Activated CD4-positive, alpha-beta T cell treated with anti-CD3 and anti-CD28 coated beads, Interleukin-10, Interleukin-2, amounts not matched to agents 100 ng/mL and 50 ng/mL, durations not matched to agents 16 hours and 8 hours (primary cell): Measurements from ENCODE around the gene ADAMTSL3.
A peak's percentile ranks its signal among the peaks of the same experiment; 100 is the strongest.
"Not testable (repeated sequence)": the region's sequence is repeated elsewhere in the genome, so short reads cannot be mapped to it uniquely, and the experiment has no call there.

Experiments
- DNase-seq: peaks from one replicate; pipeline ENCODE4 v3.0.0-alpha.2; 2020

Gene ADAMTSL3

DNA sequence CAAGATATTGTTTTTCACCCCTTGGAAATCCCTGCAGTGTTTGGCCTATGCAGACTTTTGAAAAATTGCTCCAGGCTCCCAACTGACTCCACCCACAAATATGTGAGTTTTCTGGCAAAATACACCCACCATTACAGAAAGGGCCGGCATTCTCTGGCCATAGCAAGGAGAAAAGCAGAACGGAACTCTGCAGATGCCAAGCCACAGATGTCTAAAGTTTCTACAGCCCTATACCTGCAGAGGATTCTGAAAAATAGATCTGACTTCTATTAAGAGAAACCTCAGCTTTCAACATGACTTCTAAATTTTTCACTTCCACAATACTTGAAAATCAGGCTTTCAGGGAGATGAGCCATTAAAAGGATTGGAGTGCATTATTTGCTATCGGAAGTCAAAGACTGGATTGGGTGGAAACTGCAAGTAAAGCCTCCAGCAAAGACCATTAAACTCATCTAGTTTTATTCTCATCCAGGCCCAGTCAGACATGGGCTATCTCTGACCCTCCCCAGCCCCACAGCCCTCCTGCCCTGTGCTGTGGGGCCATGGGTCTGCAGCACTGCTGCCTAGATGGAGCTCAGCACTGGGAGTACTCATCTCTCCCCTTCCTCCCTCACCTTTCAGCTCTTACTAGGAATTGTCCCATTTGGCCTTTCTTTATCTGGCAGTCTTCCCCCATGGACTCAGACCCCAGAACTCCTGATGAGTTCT, 338.6 kb downstream of the ADAMTSL3 start:
- DNase-seq, result no peak

DNA sequence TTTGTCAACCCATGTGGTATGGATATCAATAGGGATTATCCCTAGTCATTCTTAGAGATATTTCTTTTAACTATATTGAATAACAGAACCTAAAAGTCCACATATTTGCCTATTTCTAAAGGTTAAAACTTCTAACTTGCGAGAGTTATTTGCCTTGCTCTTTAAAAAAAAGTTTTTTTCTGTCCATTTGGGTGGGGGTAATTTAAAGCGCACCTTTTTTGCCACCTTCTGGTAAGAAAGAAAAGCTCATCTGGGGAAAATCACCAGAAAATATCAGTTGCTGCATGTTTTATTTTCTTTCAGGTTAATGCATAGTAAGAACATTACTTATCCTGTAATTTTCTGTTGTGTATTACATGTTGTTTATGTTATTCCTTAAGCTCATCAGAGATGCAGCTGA, 339.7 kb downstream of the ADAMTSL3 start:
- DNase-seq, result no peak

DNA sequence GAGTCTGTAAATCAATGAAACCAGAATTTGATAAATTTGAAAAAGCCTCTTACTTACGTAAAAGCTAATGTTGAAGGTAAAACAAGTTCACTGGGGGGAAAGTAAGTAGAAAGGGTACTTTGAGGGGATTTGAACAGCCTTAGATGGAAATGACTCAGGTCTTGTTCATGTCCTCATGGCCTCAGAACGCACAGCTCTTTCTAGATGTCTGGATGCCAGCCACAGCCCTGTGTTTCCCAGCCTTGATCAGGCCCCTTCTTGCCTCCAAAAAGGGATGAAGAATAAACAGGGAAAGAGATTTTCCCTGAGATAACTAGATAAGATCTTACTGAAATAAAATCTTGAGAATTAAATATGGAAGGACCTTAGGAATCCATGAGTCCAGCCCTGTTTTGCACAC, 344.6 kb downstream of the ADAMTSL3 start:
- no peak for DNase-seq

DNA sequence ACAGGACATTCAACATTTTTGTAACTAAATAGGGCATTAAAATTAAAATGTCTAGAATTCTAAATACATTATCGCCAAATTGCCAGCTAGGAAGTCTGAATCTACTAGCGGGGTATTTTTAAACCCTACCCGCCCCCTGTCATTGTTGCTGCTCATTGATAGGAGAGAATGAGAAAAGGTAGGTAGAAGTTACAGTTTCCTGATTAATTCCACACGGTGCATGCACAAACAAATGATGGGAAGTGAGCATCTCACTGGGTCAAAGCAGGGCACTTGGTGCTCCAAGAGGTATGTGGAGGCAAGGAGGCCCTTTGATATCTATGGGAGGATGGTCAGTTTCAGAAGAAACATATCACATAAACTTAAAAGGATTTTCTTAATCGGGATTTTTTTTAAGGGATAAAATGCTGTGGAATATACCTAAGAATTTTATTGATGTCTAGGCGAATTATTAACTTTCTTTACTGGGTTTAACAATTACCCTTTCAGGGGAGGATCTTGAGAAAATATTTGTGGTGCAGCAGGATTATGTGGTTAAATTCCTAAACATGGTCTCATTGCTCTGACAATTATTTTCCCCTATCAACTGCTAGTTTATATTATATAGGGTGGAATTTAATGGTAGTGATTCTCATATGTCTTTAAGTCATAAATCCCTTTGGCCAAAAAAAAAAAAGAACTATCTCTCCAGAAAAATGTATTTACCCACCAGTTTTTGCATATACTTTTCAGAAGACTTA, 345.6 kb downstream of the ADAMTSL3 start:
- DNase-seq, result no peak

DNA sequence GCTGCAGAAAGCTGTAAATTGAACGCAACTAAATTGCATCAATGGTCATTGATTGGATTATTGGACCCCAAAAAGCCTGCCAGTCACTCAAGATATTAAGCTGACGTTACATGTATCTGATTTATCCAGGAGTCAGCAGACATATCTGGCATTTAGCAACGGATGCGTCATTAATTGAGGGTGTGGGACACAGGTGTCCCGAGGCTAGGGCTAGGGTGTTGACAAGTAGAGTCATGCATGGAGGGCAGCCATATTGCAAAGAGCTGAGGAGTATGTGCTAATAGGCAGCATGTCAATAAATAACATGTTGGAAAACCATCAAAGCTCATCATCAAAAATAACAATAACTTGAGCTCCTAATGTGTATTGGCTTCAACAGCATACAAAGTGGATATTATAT, 347.1 kb downstream of the ADAMTSL3 start:
- no peak for DNase-seq

DNA sequence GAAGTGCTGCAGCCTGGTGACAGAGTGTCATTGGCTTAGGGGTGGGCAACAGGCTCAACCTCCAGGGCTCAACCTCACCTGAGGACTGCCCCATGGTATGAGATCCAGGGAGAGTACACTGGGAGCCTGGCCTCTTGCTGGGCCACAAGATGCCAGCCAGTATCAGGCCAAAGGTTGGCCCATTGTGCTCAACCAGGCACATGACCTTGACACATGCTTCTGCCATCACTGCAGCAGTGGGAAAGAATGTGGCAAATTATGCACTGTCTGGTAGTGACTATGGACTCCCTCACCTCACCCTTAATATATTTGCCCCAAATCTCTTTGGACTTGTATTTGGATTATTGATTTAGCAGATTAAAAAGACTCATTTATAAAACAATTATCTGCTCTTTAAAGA, 347.7 kb downstream of the ADAMTSL3 start:
- no peak for DNase-seq

DNA sequence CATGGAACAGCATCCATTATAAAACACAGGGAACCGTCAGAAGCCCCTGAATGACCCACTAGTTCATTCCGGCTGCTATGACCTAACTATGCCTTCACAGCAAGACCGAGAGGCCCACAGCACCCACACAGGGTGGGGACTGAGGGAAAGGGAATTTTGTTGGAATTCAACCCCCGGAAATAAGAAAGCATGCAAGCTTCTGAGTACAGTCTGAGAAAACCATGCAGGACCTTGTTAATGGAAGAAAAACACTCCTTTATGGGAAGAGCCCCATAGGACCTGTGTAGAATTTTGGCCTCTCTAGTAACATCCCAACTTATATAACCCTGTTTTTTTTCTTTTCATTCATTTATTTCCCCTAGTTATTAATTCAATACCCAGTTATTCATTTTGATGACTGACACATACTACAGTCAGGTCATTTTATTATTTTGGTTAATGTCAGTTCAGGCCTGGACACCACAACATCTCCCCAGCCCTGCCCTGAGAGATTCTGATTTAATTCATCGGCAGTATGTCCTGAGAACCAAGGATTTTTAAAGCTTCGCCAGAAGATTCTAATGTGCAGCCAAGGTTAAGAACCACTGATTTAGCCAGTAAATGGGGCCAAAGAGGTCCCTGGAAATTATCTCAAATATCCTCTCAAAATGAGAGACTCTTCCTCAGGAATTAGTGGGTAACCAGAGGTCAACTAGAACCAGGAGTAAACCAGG, 350.0 kb downstream of the ADAMTSL3 start:
- DNase-seq, result no peak

DNA sequence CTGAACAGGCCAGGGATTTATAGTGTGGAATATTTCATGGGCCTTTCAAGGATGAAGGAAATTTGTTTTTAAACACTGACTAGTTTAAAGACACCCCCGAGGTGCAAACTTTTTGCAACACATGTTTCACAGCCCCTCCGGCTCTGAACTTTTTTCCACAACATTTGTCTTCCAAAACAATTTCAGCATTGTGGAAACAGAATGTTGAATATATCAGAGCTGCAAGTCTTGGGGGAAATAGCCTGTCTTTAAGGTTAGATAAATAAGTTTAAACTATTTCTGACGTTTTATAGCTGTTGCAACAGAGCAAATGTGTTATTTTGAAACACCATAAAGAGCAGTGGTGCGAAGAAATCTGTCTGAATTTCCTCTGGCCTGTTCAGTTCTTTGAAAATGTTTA, 352.5 kb downstream of the ADAMTSL3 start:
- DNase-seq, result no peak

DNA sequence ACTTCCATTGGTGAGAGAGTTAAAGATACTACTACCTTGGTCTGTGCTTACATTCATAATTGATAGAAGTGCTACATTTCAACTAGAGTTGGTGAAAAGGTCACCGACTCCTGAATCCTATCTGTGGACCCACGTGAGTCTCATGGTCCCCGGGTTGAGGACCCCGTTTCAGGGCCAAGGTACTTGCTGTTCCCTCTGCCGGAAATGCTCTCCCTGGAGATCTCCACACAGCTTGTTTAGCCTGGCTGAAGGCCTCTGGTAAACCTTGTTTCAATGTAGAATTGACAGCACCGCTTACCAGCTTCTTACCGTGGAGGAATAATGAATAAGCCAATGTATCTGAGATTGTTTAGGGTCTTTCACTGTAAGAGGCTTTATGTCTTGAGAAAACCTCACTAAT, 355.7 kb downstream of the ADAMTSL3 start:
- no peak for DNase-seq

DNA sequence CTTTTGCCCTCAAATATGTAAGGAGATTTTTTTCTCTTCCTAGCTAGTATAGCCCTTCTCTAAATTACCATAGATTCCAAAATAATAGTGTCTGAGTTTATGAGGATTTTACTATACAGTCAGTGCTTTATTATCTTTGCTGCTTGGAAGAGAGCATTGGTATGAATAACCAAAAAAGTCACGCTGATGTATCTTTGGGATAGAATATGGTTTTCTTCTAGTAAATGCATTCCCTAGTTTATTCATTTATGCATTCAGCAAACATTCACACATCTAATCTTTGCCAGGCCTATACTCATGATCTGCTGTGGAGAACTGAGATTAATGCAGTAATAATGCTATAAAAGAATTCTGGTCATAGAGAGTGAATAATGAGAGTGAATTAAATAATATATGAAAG, 356.3 kb downstream of the ADAMTSL3 start:
- DNase-seq, result no peak

DNA sequence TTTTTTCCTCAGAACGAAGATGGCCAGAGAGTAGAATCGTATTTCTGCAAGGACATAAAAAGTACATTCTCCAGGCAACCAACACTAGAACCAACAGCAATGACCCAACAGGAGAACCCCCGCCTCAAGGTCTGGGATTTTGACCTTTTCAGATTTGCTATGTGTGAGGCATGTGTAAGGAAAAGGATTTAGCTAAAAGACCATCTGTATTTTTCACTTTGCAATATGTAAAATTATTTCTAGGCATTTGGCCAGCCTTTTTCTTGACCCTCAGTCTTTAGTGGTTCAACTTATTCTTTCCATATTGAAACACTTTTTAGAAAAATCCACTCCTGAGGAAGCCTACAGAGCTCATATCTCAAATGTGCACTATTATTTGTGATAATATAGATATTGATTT, 362.4 kb downstream of the ADAMTSL3 start:
- DNase-seq, result no peak

DNA sequence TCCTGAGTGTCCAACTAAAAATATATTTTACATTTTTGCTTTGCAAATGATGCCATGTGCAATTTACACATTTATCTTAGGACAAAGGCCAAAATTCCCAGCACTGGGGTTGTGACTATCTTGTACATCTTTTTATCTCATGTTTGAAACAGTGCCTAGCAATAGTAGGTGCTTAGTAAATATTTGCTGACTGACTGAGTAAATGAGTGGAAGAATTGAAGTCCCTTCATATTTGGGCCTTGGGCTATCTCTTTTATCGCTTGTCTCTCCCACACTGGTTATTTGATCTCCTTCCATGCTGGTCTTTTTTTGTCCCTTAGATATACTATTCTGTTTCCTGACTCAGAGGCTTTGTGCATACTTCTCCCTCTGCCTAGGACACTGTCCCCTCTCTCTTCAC, 368.6 kb downstream of the ADAMTSL3 start:
- no peak for DNase-seq

DNA sequence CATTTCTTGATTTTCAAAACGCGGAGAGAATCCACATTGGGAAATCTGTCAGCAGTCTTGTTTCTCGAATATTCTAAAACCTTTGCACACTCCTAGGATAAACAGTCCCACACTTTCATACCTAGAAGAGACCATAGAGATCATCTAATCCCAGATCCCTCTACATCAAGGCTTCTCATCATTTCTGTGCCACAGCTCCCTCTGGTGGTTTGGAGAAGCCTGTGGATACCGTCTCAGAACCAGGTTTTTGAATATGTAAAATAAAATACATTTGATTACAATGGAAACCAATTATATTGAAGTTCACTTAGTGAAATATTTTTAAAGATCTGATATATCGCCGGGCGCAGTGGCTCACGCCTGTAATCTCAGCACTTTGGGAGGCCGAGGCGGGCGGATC, 369.7 kb downstream of the ADAMTSL3 start:
- DNase-seq, result peak; percentile 45

DNA sequence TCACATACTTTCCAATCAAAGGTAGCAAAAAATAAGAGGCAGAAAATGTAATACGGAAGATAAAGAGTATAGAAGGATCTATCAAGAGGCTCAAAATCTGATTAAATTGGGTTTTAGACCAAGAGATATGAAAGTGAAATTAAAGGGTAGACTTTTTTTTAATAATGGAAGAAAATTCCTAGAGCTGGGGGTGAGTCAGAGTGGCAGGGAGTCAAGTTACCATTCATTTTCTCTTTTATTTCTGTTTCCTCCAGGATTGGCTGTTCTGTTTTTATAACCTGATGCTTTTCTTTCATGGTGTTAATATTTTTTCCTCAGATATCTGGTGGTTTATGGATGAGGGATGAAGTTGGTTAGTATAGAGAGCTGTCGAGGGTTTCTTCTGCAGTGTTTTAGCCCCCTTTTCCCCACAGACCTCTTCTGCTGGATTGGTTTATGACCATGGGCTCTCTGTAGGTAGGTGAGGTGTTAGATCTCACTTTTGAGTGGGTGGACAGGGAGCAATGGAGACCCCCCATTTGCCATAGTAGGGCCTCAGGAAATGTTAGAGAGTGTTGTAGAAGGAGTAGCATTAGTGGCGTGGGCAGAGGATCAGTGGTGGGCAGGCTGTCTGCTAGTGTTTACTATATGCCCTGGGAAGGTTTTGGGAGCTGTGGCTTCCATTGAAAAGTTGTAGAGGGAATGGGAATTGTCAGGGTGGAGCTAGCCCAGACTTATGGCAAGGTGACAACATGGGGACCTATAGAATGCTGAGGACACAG, 380.1 kb downstream of the ADAMTSL3 start:
- no peak for DNase-seq

DNA sequence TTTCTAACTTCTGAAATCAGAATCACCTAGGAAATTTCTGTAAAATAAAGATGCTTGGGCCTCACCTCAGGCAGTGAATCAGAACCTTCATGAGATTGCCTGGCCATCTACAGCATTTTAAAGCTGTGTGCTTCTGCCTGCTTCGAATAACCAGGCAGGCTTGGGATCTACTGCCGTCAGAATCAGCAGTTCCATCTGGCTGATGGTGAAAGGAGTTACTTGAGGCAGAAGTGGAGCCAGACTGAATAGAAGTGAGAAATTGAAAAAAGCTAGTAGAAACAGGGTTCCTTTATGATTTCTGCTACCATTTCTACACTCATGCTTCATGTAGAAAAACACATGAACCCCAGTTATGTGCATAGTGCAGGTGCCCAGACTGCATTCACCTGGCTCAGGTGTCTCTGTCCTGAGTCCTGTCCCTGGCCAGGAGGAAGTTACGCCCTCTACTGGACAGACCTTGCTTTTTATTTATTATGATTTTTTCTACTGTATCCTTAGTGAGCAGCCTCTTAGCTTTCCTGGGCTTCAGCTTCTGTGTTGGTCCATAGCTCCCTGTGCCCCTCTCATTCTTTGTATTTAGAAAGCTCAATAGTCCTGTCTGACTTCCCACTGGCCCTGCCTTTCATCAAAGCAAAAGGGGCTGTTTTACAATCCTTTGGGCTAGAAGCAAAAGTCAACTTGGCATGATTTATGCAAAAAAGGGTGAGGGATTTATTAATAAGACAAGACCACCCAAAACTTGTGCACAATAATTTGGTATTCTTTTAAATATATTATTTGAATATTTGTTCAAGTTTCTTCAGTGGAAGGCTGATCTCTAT, 380.9 kb downstream of the ADAMTSL3 start:
- peak; percentile 20 for DNase-seq

DNA sequence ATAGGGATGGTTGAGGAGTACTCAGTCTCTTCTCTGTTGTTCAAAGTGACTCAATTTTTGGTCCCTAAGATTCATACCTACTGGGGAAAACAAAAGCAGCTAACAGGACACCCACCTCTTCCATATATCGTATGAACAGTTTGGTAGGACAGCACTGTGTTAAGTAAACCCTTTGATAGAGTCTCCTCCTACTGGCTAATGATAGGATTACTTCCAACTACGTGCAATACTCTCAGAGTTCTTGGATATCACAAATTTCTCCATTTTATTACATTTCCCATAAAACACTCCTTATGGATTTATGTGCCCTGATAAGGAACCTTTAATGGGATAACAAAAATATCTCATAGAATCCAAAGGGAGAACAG, 381.5 kb downstream of the ADAMTSL3 start:
- peak; percentile 4 for DNase-seq

DNA sequence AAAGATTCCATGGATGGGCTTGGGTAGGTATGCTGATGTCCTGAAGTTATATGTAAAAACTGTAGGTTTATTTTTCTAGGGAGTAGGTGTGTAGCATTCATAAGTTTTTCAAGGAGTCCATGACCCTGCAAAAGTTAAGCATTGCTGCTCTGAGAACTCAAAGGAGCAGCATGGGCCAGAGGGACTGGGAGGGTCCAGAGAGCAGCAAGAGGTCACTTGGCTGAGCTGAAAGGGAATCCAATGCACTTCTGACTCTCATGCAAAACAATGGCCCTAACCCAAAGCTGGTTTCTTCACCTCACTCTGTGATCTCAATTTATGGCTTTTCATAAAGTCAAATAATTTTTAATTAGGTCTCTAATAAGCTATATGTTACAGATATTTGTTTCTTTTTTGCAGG, 383.4 kb downstream of the ADAMTSL3 start:
- no peak for DNase-seq

DNA sequence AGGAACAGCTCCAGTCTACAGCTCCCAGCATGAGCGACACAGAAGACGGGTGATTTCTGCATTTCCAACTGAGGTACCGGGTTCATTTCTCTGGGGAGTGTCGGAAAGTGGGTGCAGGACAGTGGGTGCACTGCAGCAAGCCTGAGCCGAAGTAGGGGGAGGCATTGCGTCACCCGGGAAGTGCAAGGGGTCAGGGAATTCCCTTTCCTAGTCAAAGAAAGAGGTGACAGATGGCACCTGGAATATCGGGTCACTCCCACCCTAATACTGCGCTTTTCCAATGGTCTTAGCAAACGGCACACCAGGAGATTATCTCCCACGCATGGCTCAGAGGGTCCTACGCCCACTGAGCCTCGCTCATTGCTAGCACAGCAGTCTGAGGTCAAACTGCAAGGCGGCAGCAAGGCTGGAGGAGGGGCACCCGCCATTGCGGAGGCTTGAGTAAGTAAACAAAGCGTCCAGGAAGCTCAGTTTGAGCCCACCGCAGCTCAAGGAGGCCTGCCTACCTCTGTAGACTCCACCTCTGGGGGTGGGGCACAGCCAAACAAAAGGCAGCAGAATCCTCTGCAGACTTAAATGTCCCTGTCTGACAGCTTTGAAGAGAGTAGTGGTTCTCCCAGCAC, 388.6 kb downstream of the ADAMTSL3 start:
- not testable (repeated sequence) for DNase-seq

DNA sequence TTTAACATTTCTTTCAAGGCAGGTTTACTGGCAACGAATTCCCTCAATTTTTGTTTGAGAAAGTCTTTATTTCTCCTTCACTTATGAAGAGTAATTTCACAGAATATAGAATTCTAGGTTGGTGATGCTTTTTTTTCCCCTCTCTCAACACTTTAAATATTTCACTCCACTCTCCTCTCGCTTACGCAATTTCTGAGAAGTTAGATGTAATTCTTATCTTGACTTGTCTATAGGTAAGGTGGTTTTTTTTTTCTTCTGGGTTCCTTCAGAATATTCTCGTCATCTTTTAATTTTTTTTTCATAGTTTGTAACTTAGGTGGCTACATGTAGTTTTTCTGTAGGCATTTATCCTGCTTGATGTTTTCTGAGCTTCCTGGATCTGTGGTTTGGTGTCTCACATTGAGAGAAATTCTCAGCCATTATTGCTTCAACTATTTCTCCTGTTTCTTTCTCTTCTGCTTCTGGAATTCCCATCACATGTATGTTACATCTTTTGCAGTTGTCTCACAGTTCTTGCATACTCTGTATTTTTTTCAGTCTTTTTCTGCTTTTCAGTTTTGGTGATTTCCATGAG, 392.2 kb downstream of the ADAMTSL3 start:
- no peak for DNase-seq

DNA sequence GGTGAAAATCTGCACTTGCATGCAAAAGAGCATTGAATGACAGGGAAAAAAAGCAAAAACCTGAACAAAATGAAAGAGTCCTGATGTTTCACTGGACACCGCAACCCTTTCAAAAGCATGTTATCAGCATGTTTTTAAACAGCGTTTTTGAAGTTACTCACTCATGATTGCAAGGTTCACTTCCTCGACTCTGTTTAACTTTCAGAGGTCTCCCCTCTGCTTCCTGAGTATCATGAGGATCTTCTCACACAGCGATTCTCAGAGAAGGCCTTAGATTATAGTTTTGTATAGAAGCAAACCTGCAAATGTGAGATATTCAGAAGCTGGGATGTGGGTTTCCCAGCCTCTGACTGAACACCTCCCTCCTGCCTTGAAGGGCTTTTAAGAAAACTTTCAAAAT, 395.6 kb downstream of the ADAMTSL3 start:
- DNase-seq, result not testable (repeated sequence)

DNA sequence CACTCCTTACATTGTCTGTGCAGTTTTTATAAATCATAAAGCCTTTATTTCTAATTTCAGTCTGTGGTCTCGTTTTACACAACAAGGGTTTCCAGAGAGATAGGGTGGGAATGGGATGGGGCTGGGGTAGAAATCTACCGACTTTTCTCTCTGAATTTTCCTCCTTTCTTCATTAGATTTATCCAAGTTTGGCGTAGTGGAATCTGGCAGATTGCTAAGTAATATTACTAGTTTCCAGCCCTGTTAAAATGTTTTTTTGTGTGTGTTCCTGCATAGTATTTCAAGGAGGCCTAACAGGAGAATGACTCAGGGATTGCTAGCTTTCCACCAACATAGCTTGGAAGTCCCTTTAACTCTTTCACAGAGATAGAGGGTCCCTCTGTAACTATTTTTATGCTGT, 396.2 kb downstream of the ADAMTSL3 start:
- DNase-seq, result no peak

DNA sequence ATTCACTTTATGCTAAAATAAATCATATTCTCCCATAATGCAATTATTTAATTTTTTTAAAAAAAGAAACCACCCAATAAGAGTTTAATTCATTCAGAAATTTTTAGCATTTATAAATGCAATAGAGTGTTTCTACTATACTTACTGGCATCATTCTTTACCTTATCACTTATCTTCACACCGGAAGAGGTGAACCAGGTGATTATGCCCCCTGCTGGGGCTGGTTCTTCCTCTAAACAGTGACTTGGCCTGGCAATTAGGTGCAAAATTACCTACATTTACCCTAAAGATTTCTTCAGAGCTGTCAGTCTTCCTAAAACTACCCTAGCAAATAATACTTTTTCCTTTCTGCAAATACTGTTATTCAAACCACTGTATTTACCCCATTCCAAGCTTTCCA, 397.2 kb downstream of the ADAMTSL3 start:
- not testable (repeated sequence) for DNase-seq
